C4-2B (cell line): Measurements from ENCODE around the gene PSTPIP1.

Experiments used
- ZFX ChIP-seq: fragments of 450-650 bp; IDR thresholded peaks from 2 replicates; pipeline ENCODE4 v1.6.1; 2017
- TF ChIP-seq, protein P1 (sequence below): fragments of 450-650 bp; conservative IDR thresholded peaks from 2 replicates; pipeline ENCODE4 v1.5.1; 2017; ENCODE audit warnings: mild to moderate bottlenecking

DNA sequence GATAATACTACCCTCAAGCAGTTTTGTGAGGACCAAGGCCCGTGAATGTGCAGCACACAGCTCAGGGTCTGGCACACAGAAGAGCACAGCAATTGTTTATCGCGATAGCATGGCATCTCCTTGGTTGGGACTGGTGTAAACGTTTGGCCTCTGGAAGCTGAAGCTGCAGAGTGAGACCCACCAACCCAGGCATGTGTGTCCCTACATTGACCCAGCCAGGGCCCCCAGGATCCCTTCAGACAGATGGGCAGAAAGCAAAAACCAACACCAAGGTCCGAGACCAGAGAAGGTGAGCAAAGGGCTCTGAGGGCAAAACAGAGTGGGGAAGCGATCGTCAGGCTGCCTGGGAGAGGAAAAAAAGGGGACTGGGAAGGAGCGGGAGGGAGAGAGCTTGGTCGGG lies 12.6 kb upstream of the PSTPIP1 start:
- TF ChIP-seq, protein P1, sequence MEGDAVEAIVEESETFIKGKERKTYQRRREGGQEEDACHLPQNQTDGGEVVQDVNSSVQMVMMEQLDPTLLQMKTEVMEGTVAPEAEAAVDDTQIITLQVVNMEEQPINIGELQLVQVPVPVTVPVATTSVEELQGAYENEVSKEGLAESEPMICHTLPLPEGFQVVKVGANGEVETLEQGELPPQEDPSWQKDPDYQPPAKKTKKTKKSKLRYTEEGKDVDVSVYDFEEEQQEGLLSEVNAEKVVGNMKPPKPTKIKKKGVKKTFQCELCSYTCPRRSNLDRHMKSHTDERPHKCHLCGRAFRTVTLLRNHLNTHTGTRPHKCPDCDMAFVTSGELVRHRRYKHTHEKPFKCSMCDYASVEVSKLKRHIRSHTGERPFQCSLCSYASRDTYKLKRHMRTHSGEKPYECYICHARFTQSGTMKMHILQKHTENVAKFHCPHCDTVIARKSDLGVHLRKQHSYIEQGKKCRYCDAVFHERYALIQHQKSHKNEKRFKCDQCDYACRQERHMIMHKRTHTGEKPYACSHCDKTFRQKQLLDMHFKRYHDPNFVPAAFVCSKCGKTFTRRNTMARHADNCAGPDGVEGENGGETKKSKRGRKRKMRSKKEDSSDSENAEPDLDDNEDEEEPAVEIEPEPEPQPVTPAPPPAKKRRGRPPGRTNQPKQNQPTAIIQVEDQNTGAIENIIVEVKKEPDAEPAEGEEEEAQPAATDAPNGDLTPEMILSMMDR: no peak
- no peak for TF ChIP-seq ZFX
